Liver (tissue), 2 donors: ENCODE results near the gene PLCB1.

ENCODE experiments used
- CTCF ChIP-seq: fragments of 150-350 bp; IDR thresholded peaks from 2 replicates; pipeline ENCODE4 v1.5.1; 2017; ENCODE audit warnings: improper control_type of control experiment, low read depth, low read length; ENCODE audit not compliant: missing input control
- REST ChIP-seq: IDR thresholded peaks from 2 replicates; pipeline ENCODE4 v1.6.1; 2016; ENCODE audit warnings: antibody characterized with exemption, mild to moderate bottlenecking
- donor health status: healthy.

- TF ChIP-seq CTCF (no peak), REST (no peak)
Observed at GRCh38 chr20:8132484-8133309, 631 bp downstream of the PLCB1 start.
